Retinal pigment epithelial cell (primary cell): Measurements from ENCODE around the gene TACR2.

ENCODE experiments used
- DNase-seq: peaks from one replicate; pipeline ENCODE4 v3.0.0-alpha.2; 2010; ENCODE audit warnings: low read depth
- H3K4me3 ChIP-seq: 2 replicates; pipeline ENCODE4 v1.5.1; 2011; ENCODE audit warnings: mild to moderate bottlenecking, low read length, control low read depth, moderate library complexity
- TF ChIP-seq, protein P1 (sequence below): conservative IDR thresholded peaks from 2 replicates; pipeline ENCODE4 v1.5.1; 2011; ENCODE audit warnings: low read depth, low read length, control low read depth, inconsistent platforms

The TACR2 gene

DNA sequence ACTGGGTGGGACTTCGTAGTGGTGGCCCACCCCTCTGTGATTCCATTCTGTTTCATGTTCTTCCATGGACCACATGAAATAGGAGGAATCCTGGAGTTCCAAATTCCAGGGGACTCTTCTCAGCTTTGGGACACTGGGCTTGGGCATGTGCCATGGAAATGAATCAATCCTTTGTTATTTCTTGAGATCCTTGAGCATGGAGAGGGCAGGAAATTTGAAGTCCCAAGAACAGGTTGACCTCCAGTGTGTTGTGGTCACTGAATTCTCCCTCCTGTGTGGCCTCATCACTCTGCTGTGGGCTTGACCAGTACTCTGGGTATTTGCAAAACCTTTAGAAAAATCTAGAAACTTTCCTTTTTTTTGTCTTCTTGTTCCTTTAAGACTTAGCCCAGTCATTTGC is 22.7 kb downstream of the TACR2 start:
- DNase-seq: no peak
- TF ChIP-seq, protein P1, sequence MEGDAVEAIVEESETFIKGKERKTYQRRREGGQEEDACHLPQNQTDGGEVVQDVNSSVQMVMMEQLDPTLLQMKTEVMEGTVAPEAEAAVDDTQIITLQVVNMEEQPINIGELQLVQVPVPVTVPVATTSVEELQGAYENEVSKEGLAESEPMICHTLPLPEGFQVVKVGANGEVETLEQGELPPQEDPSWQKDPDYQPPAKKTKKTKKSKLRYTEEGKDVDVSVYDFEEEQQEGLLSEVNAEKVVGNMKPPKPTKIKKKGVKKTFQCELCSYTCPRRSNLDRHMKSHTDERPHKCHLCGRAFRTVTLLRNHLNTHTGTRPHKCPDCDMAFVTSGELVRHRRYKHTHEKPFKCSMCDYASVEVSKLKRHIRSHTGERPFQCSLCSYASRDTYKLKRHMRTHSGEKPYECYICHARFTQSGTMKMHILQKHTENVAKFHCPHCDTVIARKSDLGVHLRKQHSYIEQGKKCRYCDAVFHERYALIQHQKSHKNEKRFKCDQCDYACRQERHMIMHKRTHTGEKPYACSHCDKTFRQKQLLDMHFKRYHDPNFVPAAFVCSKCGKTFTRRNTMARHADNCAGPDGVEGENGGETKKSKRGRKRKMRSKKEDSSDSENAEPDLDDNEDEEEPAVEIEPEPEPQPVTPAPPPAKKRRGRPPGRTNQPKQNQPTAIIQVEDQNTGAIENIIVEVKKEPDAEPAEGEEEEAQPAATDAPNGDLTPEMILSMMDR: no peak
- H3K4me3 ChIP-seq: no peak overlapping the region

- no peak overlapping the region for H3K4me3 ChIP-seq
- TF ChIP-seq, protein P1: peak; percentile 97
- DNase-seq: peak; percentile 34
These were observed 24.2 kb downstream of the TACR2 start for GRCh38 chr10:69392481-69393000.

- no peak overlapping the region for H3K4me3 ChIP-seq
- DNase-seq: no peak
- TF ChIP-seq, protein P1: no peak
These were observed 25.6 kb downstream of the TACR2 start for GRCh38 chr10:69391158-69391557.

DNA sequence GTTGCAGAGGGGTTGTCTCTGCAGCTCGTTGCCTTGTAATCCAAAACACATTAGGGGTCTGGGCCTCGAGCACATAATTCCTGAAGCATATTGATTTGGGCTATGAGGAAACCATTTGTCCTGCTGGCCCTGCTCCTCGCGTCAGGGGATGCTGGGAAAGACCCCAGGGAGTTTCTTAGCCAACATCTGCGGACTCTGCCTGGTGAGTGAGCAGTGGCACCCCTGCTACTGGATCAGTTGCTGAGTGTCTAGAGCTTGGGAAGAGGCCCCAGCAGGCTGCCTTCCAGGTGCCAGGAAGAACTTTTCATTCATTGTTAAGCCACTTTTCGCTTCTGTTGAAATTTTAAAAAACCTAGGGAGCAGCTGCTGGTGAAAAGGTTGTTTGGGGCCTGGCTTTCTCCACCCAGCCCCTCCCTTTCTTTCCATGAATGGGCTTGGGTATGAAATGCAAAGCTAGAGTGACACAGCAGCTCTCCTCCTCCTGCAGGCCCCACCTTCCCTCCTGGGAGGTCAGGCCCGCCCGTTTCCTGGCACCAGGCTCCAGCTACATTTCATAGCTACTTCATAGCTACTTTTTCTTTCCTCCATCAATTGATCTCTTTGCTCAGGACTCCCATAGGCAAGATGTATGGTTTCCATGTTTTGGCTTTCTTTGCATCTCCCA is 26.8 kb downstream of the TACR2 start:
- TF ChIP-seq, protein P1: no peak
- peak; percentile 15 for DNase-seq

DNA sequence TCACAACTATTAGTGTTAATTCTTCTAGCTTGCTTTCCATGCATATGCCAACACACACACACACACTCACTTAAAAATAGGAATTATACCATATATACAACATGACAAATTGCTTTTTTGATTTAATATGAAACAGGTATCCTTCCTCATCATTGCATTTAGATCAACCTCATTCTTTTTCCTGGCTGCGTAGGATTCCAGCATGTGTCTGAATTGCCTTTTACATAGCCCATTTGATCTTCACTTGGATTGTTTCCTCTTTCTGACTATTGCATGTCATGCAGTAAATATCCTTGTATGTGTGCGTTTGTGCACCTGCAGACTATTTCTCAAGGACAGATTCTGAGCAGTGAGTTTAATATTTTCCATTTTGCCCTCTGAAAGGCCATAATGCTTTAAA is 28.2 kb downstream of the TACR2 start:
- no peak for DNase-seq
- H3K4me3 ChIP-seq: no peak overlapping the region
- TF ChIP-seq, protein P1: no peak

More for the DNA sequence above, 26.8 kb downstream of the TACR2 start:
- H3K4me3 ChIP-seq: no peak overlapping the region

DNA sequence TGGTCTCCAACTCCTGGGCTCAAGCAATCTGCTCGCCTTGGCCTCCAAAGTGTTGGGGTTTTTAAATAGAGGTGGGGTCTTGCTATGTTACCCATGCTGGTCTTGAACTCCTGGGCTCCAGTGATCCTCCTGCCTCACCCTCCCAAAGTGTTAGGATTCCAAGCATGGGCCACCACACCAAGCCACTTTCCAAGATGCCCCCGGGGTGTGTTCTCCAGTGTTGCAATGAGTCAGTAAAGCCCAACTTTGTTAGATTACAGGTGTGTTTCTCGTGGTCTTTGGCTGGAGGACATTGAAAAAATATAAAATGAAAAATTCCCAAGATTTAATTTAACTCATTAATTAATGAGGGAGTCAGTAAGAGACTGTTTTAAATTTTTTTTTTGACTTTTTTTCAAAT is 29.2 kb downstream of the TACR2 start:
- DNase-seq: no peak
- H3K4me3 ChIP-seq: no peak overlapping the region
- TF ChIP-seq, protein P1: no peak
